HG03025 (cell line): ENCODE data around the gene EIF2D.
"Not testable (repeated sequence)": the region's sequence is repeated elsewhere in the genome, so short reads cannot be mapped to it uniquely, and the experiment has no call there.

Source experiments
- ATAC-seq: cut with Tn5 transposase; IDR thresholded peaks from one replicate; pipeline ENCODE4 v1.9.1; 2021; ENCODE audit warnings: mild to moderate bottlenecking, moderate library complexity; ENCODE audit not compliant: unreplicated experiment, low FRiP score

Gene EIF2D

GRCh38 chr1:206612129-206612876, at the start of gene EIF2D:
Gene EIF2D, minus strand, starts transcription at chr1:206612465. Its CDS starts 123 bp downstream, at chr1:206612342.
- ATAC-seq: peak; percentile 79

- ATAC-seq: no peak
Observed at GRCh38 chr1:206661161-206661820, 49.0 kb upstream of the EIF2D start.

- ATAC-seq: no peak
Observed at GRCh38 chr1:206660136-206660535, 47.9 kb upstream of the EIF2D start.

GRCh38 chr1:206658981-206659273, 46.7 kb upstream of the EIF2D start:
- no peak for ATAC-seq

- no peak for ATAC-seq
Observed at GRCh38 chr1:206658264-206658980, 46.2 kb upstream of the EIF2D start.

- no peak for ATAC-seq
Observed at GRCh38 chr1:206657751-206658150, 45.5 kb upstream of the EIF2D start.

- ATAC-seq: no peak
Observed at GRCh38 chr1:206656936-206657335, 44.7 kb upstream of the EIF2D start.

GRCh38 chr1:206655471-206655882, 43.2 kb upstream of the EIF2D start:
- no peak for ATAC-seq

- no peak for ATAC-seq
Observed at GRCh38 chr1:206654828-206655227, 42.6 kb upstream of the EIF2D start.

- ATAC-seq: no peak
Observed at GRCh38 chr1:206653715-206654459, 41.6 kb upstream of the EIF2D start.

GRCh38 chr1:206651958-206652890, 40.0 kb upstream of the EIF2D start:
- no peak for ATAC-seq

- no peak for ATAC-seq
Observed at GRCh38 chr1:206651014-206651413, 38.7 kb upstream of the EIF2D start.

- no peak for ATAC-seq
Observed at GRCh38 chr1:206649261-206649921, 37.1 kb upstream of the EIF2D start.

GRCh38 chr1:206647224-206647623, 35.0 kb upstream of the EIF2D start:
- no peak for ATAC-seq

- no peak for ATAC-seq
Observed at GRCh38 chr1:206646504-206646903, 34.2 kb upstream of the EIF2D start.

- no peak for ATAC-seq
Observed at GRCh38 chr1:206643118-206643698, 30.9 kb upstream of the EIF2D start.

- ATAC-seq: not testable (repeated sequence)
Observed at GRCh38 chr1:206642074-206642473, 29.8 kb upstream of the EIF2D start.

GRCh38 chr1:206637605-206638004, 25.3 kb upstream of the EIF2D start:
- no peak for ATAC-seq

GRCh38 chr1:206636671-206637070, 24.4 kb upstream of the EIF2D start:
- ATAC-seq: no peak
